ENCODE results near the gene ASPHD1. TPM values are rescaled to one million over a fixed set of nuclear protein-coding genes. Genes with fewer than 3 reads are reported as not detected.

Gene ASPHD1
- total RNA-seq, 1 donor from 2014 or later = not detected

DNA sequence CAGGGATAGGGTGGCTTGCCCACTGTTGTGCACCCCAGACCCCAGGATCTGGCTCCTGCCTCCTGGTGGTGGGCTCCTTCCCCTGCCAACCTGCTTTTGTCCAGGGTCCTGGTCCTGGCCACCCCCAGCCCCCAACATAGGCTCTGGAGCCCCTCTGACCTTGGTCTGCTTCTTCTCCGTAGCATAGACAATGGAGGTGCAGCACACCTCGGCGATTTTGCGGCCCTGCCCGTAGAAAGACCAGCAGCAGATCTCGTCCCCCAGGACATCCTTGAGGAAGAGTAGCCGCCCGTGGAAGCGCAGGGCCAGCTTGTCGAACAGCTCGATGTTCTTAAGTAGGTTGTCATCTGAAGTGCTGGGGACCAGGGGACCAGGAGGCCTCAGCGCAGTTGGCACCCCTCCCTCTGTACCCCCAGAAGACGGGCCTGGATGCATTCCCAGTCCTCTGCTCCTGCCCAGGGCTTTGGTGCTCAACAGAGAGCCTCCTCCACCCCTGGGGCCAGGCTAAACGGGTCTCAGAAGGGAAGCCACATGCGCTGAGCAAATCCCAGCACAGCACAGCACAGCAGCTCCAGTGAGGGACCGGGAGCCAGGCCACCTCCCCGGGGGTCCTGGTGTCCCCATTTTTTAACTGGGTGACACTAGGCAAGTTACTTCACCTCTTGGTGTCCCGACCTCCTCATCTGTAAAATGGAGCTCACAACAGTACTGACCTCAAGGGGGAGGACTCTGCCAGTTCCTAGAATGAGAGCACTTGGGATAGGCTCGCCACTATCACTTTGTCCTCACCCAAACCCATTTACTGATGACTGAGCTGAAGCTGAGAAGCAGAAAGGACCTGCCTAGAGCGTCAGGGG is 10.8 kb downstream of the ASPHD1 start:
- H3K36me3 ChIP-seq = peaks cover 0 to 9% of the 10 kb centered on the region in 2 donors
- intact Hi-C loops (cut with DNase I) = no loop called here
- H3K27me3 ChIP-seq = no peaks in the 10 kb centered on the region
- H3K27ac ChIP-seq = no peak overlapping the region
- no peaks in the 10 kb centered on the region for H3K4me1 ChIP-seq
- no peaks in the 10 kb centered on the region for H3K9me3 ChIP-seq
- DNase-seq (ENCODE audit: low spot score in 2 of 2) = no peak
- no peak overlapping the region for H3K4me3 ChIP-seq
- no peak for TF ChIP-seq CTCF (IDR thresholded peaks at IDR 0.05)

GRCh38 chr16:29911676-29912010 is 11.4 kb downstream of the ASPHD1 start:
- no peak overlapping the region for H3K27ac ChIP-seq
- intact Hi-C loops (cut with DNase I) = no loop called here
- no peaks in the 10 kb centered on the region for H3K27me3 ChIP-seq
- no peak overlapping the region for H3K4me3 ChIP-seq
- TF ChIP-seq CTCF (IDR thresholded peaks at IDR 0.05) = no peak
- no peak for DNase-seq (ENCODE audit: low spot score in 2 of 2)
- peaks cover 0 to 12% of the 10 kb centered on the region in 2 donors for H3K36me3 ChIP-seq
- no peaks in the 10 kb centered on the region for H3K4me1 ChIP-seq
- no peaks in the 10 kb centered on the region for H3K9me3 ChIP-seq

- Histone ChIP-seq H3K27ac (no peak overlapping the region), H3K36me3 (peaks cover 0 to 16% of the 10 kb centered on the region in 2 donors), H3K4me1 (no peaks in the 10 kb centered on the region), H3K9me3 (no peaks in the 10 kb centered on the region), H3K27me3 (no peaks in the 10 kb centered on the region), H3K4me3 (no peak overlapping the region)
- DNase-seq (ENCODE audit: low spot score in 2 of 2) = no peak
- intact Hi-C loops (cut with DNase I) = no loop called here
- TF ChIP-seq CTCF (IDR thresholded peaks at IDR 0.05) = no peak
Observed at GRCh38 chr16:29912087-29912486, 11.8 kb downstream of the ASPHD1 start.

GRCh38 chr16:29913514-29913913 is 13.2 kb downstream of the ASPHD1 start:
- no peak for DNase-seq (ENCODE audit: low spot score in 2 of 2)
- TF ChIP-seq CTCF (IDR thresholded peaks at IDR 0.05) = no peak
- no peaks in the 10 kb centered on the region for H3K9me3 ChIP-seq
- H3K27ac ChIP-seq = no peak overlapping the region
- H3K4me3 ChIP-seq = no peak overlapping the region
- intact Hi-C loops (cut with DNase I) = no loop called here
- peaks cover 6 to 26% of the 10 kb centered on the region in 2 donors for H3K36me3 ChIP-seq
- no peaks in the 10 kb centered on the region for H3K4me1 ChIP-seq
- H3K27me3 ChIP-seq = no peaks in the 10 kb centered on the region

DNA sequence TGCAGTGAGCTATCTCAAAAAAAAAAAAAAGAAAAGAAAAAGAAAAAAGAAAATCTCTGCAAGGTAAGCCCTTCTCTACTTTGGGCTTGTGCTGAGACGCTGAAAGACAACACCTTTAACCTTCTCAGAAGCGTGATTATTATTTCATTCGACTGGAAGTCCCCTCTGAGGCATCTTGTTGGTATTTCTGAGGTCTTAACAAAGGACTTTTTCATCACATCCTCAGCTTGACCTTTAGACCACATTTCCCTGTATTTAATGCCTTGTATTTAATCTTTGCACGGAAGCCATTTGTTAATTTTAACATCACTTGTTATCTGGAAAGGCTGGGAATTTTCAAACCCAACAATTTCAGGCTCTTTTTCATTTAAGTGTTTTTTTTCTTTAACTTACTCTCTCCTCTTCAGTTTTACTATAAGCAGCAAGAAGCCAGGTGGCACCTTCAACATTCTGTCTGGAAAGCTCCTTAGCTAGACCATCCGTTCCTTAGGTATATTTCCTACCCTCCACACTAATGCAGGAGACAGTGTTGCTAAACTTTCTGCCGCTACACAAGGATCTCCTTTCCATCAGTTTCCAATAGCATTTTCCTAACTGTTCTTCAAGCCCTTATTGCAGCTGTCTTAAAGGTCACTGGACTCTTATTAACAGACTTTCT is 15.4 kb downstream of the ASPHD1 start:
- TF ChIP-seq CTCF (IDR thresholded peaks at IDR 0.05) = no peak
- Histone ChIP-seq H3K36me3 (peaks cover 17 to 43% of the 10 kb centered on the region in 2 donors), H3K27me3 (no peaks in the 10 kb centered on the region), H3K4me3 (no peak overlapping the region), H3K9me3 (no peaks in the 10 kb centered on the region), H3K4me1 (no peaks in the 10 kb centered on the region), H3K27ac (no peak overlapping the region)
- intact Hi-C loops (cut with DNase I) = no loop called here
- no peak for DNase-seq (ENCODE audit: low spot score in 2 of 2)

Data from ascending aorta (tissue), 2 donors.